Nephron (organoid): ENCODE data around the gene CALY.

Experiments
- H3K27ac Mint-ChIP-seq, 3 experiments: 2 replicates each; pipeline ENCODE4 v1.8.0; 2020; ENCODE audit warnings: mixed read lengths in 3 of 3, mild to moderate bottlenecking in 2 of 3, moderate library complexity in 1 of 3
- H3K27me3 Mint-ChIP-seq: 2 replicates; pipeline ENCODE4 v1.8.0; 2021; ENCODE audit warnings: low read depth, mild to moderate bottlenecking, moderate library complexity, mixed read lengths
- H3K36me3 Mint-ChIP-seq: 2 replicates; pipeline ENCODE4 v1.8.0; 2020; ENCODE audit warnings: low read depth, mixed read lengths
- H3K4me1 Mint-ChIP-seq: 2 replicates; pipeline ENCODE4 v1.8.0; 2020; ENCODE audit warnings: mixed read lengths
- H3K4me3 Mint-ChIP-seq, 3 experiments: 2 replicates each; pipeline ENCODE4 v1.8.0; 2020; ENCODE audit warnings: mild to moderate bottlenecking in 3 of 3, mixed read lengths in 3 of 3, moderate library complexity in 2 of 3
- H3K9me3 Mint-ChIP-seq: 2 replicates; pipeline ENCODE4 v1.8.0; 2020; ENCODE audit warnings: mixed read lengths
- CTCF ChIP-seq, 3 experiments: fragments of 200-600 bp; sonication (generic); IDR thresholded peaks; one replicate each; pipeline ENCODE4 v1.5.0; 2021; ENCODE audit warnings: antibody characterized with exemption in 3 of 3; ENCODE audit not compliant: unreplicated experiment in 3 of 3

CALY gene

GRCh38 chr10:133332936-133333699 is 3.6 kb downstream of the CALY start:
- H3K36me3 Mint-ChIP-seq: no peaks in the 10 kb centered on the region
- peaks cover 74% of the 10 kb centered on the region for H3K27me3 Mint-ChIP-seq
- H3K4me3 Mint-ChIP-seq: no peak overlapping the region
- H3K4me1 Mint-ChIP-seq: peaks cover 9% of the 10 kb centered on the region
- no peak for TF ChIP-seq CTCF (IDR thresholded peaks at IDR 0.05; ENCODE audit: unreplicated experiment in 3 of 3)
- peaks cover 19% of the 10 kb centered on the region for H3K9me3 Mint-ChIP-seq
- H3K27ac Mint-ChIP-seq: no peak overlapping the region

GRCh38 chr10:133329491-133330202 is 7.0 kb downstream of the CALY start:
- Mint-ChIP-seq H3K36me3 (no peaks in the 10 kb centered on the region), H3K27me3 (peaks cover 89% of the 10 kb centered on the region), H3K9me3 (peaks cover 19% of the 10 kb centered on the region), H3K4me1 (peaks cover 15% of the 10 kb centered on the region), H3K27ac (no peak overlapping the region), H3K4me3 (peak overlapping the region; percentile 39 to 61 (median 42))
- peak; percentile 96 to 98 (median 97) for TF ChIP-seq CTCF (IDR thresholded peaks at IDR 0.05; ENCODE audit: unreplicated experiment in 3 of 3)

DNA sequence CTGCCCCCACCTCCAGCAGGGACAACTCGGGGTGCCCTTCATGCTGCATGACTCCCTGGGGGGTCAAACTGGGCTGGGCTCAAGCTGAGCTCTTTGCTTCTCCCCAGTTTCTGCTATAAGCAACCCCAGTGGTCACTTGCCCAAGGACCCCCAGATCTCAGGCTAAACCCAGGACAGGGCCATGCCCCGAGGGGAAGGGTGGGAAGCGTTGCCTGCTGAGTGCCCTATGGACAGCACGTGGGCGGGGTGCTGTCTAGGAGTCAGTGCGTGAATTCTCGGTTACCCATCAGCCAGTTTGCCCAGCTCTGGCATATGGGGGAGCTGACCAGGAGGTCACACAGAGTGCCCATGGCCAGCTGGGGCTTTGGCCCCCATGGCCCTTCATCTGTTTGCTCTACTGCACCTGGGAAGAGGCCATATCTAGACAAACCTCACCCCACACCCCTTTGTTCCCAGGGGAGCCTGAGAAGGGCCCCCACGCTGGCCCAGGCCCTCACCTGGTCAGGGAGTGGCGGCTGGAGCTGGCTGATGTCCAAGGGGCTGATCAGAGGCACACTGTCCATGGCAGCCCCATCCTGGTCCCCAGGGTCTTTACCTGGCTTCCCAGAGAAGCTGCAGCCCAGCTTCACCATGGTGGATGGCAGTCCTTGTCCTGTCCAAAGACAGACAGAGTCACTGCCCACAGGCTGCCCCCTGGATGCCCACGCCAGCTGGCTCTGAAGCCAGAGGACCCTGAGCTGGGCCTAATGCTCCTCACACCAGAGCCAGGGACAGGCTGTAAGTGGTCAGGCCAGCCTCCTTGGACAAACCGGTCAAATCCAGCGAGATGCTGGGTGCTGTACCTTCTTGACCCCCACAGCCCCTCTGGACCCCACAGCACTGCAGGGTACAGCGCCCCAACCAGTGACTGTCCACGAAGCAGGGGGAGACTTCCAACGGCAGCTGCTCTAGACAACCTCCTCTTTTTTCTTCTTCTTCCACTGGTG is 8.0 kb downstream of the CALY start:
- H3K27ac Mint-ChIP-seq: no peak overlapping the region
- no peak for TF ChIP-seq CTCF (IDR thresholded peaks at IDR 0.05; ENCODE audit: unreplicated experiment in 3 of 3)
- peaks cover 15% of the 10 kb centered on the region for H3K4me1 Mint-ChIP-seq
- H3K9me3 Mint-ChIP-seq: peaks cover 19% of the 10 kb centered on the region
- H3K27me3 Mint-ChIP-seq: peaks cover 81% of the 10 kb centered on the region
- H3K4me3 Mint-ChIP-seq: peak overlapping the region in 2 of 3 experiments; percentile 39 to 61
- no peaks in the 10 kb centered on the region for H3K36me3 Mint-ChIP-seq

DNA sequence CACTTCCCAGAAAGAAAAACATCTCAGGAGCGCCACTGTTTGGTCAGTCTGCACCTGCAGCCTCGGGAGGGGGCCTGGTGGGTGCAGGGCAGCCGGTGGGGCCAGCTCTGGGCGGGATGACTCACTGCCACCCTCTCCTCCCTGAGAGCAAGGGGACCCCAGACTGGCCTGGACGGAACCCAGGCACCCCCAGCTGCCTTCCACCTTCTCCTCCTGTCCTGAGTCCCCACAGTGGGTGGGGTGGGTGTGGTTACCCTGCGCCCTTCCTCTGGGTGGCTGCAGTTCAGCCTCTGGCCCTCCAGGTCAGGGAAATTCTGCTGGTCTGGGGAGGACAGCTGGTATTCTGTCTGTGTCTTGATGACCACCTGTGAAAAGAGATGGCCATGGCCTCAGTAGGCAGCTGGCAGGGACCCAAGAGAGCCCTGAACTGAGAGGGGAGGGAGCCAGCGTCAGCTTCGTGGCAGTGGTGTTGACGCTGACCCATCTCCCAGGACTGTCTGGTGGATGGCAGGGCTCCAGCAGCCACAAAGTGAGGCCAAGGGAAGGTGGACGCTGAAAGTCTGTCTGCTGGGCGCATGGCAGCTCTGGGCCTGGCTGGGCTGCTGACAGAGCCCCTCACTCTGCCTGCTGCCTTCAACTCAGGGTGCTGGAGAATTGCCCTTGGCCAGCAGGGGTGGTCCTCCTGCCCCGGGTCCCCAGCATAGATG is 8.9 kb downstream of the CALY start:
- Mint-ChIP-seq H3K4me1 (peaks cover 15% of the 10 kb centered on the region), H3K36me3 (no peaks in the 10 kb centered on the region), H3K9me3 (peaks cover 14% of the 10 kb centered on the region), H3K27ac (no peak overlapping the region), H3K4me3 (peak overlapping the region in 2 of 3 experiments; percentile 21 to 41), H3K27me3 (peaks cover 79% of the 10 kb centered on the region)
- TF ChIP-seq CTCF (IDR thresholded peaks at IDR 0.05; ENCODE audit: unreplicated experiment in 3 of 3): no peak
